Activated B cell treated with CpG ODN at 0.5 μM for 24 hours (primary cell): ENCODE measurements around the gene GPR82. TPM values are rescaled to one million over a fixed set of nuclear protein-coding genes. Genes with fewer than 3 reads are reported as not detected.

Experiments used
- ATAC-seq: fragments of 200-7000 bp; cut with Tn5 transposase; one replicate; pipeline ENCODE4 v1.10.0; 2021; ENCODE audit warnings: low read depth, mild to moderate bottlenecking, moderate library complexity
- CTCF ChIA-PET: fragments of 350-600 bp; sonication (Branson Sonifier 250); formaldehyde crosslinking; loops from one replicate; lab custom pipeline; 2021; ENCODE audit warnings: antibody characterized with exemption; lab: Charles Lee
- POLR2A ChIA-PET: fragments of 350-600 bp; sonication (Branson Sonifier 250); formaldehyde crosslinking; loops from one replicate; lab custom pipeline; 2021; ENCODE audit warnings: antibody characterized with exemption; lab: Charles Lee
- DNase-seq: peaks from one replicate; pipeline ENCODE4 v3.0.0; 2022
- H3K27ac Mint-ChIP-seq: one replicate; pipeline ENCODE4 v1.8.0; 2020; ENCODE audit warnings: mixed read lengths
- H3K27me3 Mint-ChIP-seq: one replicate; pipeline ENCODE4 v1.8.0; 2021; ENCODE audit warnings: mixed read lengths
- H3K36me3 Mint-ChIP-seq: one replicate; pipeline ENCODE4 v1.8.0; 2021; ENCODE audit warnings: low read depth, mixed read lengths
- H3K4me1 Mint-ChIP-seq: one replicate; pipeline ENCODE4 v1.8.0; 2021; ENCODE audit warnings: mixed read lengths
- H3K4me3 Mint-ChIP-seq: one replicate; pipeline ENCODE4 v1.8.0; 2020; ENCODE audit warnings: mild to moderate bottlenecking, mixed read lengths
- H3K9me3 Mint-ChIP-seq: one replicate; pipeline ENCODE4 v1.8.0; 2020; ENCODE audit warnings: mixed read lengths
- intact Hi-C: fragments of 100-400 bp; cut with micrococcal nuclease; formaldehyde crosslinking; loops from one replicate; pipeline ENCODE4 v1.15.1; 2024
- total RNA-seq: library from RNA; stranded (reverse); gene quantifications from 2 replicates; pipeline ENCODE4 v1.2.3, GENCODE V29; 2022
- TF ChIP-seq, protein P1 (sequence below): fragments of 200-600 bp; IDR thresholded peaks from one replicate; pipeline ENCODE4 v1.8.0; 2022; ENCODE audit warnings: antibody characterized with exemption, mild to moderate bottlenecking

GPR82 gene
- total RNA-seq, 1 donor from 2014 or later, result 0.35 TPM

DNA sequence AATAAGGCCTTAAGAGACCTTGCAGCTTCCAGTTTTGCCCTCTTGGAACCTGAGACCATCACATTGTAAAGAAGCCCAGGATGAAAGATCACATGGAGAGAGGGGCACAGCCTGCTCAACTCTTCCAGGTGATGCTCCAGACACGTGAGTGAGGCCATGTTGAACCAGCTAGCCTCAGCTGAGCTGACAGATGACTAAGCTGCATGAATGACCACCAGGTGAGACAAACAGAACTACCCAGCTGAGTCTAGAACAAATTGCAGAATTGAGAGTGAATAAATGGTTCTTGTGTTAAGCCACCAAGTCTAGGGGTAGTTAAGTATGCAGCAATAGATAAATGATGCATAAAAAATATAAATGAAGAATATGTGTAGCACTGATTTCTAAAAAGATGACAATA lies 16.8 kb upstream of the GPR82 start:
- no peaks in the 10 kb centered on the region for H3K27me3 Mint-ChIP-seq
- intact Hi-C loops, result loop anchor here (2.0 kb wide), 1 partner anchor 14 kb away; no protein-coding TSS in a partner anchor
- ChIA-PET POLR2A (interaction anchor here (0.7 to 1.0 kb wide), 4 partner anchors 9 to 147 kb away, joined by 3 to 9 read pairs (median 3); no protein-coding TSS in a partner anchor), CTCF (interaction anchor here (1.1 to 2.4 kb wide), 3 partner anchors 13 to 53 kb away, joined by 3 to 5 read pairs (median 4); no protein-coding TSS in a partner anchor)
- no peaks in the 10 kb centered on the region for H3K36me3 Mint-ChIP-seq
- ATAC-seq (peak; percentile 32), DNase-seq (no peak)
- H3K9me3 Mint-ChIP-seq, result no peaks in the 10 kb centered on the region
- peak overlapping the region; percentile 73 for H3K27ac Mint-ChIP-seq
- peak overlapping the region; percentile 49 for H3K4me3 Mint-ChIP-seq
- H3K4me1 Mint-ChIP-seq, result peaks cover 58% of the 10 kb centered on the region
- TF ChIP-seq, protein P1, sequence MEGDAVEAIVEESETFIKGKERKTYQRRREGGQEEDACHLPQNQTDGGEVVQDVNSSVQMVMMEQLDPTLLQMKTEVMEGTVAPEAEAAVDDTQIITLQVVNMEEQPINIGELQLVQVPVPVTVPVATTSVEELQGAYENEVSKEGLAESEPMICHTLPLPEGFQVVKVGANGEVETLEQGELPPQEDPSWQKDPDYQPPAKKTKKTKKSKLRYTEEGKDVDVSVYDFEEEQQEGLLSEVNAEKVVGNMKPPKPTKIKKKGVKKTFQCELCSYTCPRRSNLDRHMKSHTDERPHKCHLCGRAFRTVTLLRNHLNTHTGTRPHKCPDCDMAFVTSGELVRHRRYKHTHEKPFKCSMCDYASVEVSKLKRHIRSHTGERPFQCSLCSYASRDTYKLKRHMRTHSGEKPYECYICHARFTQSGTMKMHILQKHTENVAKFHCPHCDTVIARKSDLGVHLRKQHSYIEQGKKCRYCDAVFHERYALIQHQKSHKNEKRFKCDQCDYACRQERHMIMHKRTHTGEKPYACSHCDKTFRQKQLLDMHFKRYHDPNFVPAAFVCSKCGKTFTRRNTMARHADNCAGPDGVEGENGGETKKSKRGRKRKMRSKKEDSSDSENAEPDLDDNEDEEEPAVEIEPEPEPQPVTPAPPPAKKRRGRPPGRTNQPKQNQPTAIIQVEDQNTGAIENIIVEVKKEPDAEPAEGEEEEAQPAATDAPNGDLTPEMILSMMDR, result no peak

DNA sequence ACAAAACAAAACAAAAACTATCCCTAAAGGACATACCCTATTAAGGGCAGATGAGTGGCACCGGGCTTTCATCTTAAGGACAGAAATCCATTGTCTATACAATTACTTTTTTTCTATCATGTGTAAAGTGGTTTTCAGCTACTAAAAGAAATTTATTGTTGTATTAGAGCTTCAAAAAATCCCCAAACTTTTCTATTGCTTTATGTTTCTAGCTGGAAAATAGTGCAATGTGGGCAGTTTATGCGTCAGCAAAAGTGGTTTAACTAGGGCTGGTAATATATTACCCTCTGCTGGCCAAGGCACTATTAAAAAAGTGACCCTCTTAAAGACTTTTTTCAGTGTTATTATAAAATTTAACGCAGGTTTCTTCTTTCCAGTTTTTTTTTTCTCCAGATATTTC lies 15.5 kb upstream of the GPR82 start:
- ChIA-PET POLR2A (no interaction called here), CTCF (no interaction called here)
- no peak for DNase-seq
- intact Hi-C loops, result no loop called here
- no peak overlapping the region for H3K4me3 Mint-ChIP-seq
- no peaks in the 10 kb centered on the region for H3K9me3 Mint-ChIP-seq
- no peak for ATAC-seq
- peaks cover 51% of the 10 kb centered on the region for H3K4me1 Mint-ChIP-seq
- H3K27me3 Mint-ChIP-seq, result no peaks in the 10 kb centered on the region
- TF ChIP-seq, protein P1, result no peak
- H3K36me3 Mint-ChIP-seq, result no peaks in the 10 kb centered on the region
- H3K27ac Mint-ChIP-seq, result no peak overlapping the region

DNA sequence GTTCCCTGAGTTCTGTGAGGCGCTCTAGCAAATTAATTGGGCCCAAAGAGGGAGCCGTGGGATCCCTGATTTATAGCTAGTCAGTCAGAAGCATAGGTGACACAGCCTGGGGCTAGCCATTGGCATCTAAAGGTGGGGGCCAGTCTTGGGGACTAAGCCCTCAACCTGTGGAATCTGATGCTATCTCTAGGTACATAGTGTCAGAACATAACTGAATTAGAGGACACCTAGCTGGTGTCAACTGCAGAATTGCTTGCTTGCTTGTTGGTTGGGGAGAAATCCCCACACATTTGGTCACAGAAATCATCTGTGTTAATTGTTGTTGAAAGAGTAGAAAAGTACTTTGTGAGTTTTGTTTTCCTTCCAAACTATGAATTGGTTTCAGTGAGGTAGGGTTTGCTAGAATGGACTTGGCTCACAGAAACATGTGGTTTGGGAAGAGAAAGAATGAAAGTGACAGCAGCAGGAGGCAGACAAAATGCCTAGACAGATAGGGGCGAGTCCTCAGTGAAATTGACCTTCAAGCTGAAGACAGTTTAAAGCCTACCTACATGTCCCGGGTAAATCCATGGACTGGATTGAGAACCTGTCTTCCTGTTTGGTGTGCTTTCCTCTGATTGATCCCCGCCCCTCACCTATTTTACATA lies 12.8 kb upstream of the GPR82 start:
- H3K27me3 Mint-ChIP-seq, result no peaks in the 10 kb centered on the region
- no peaks in the 10 kb centered on the region for H3K9me3 Mint-ChIP-seq
- H3K36me3 Mint-ChIP-seq, result peaks cover 1% of the 10 kb centered on the region
- no peak overlapping the region for H3K4me3 Mint-ChIP-seq
- TF ChIP-seq, protein P1, result no peak
- no peak for DNase-seq
- ChIA-PET CTCF (no interaction called here), POLR2A (no interaction called here)
- ATAC-seq, result no peak
- intact Hi-C loops, result no loop called here
- H3K27ac Mint-ChIP-seq, result no peak overlapping the region
- H3K4me1 Mint-ChIP-seq, result peaks cover 34% of the 10 kb centered on the region

DNA sequence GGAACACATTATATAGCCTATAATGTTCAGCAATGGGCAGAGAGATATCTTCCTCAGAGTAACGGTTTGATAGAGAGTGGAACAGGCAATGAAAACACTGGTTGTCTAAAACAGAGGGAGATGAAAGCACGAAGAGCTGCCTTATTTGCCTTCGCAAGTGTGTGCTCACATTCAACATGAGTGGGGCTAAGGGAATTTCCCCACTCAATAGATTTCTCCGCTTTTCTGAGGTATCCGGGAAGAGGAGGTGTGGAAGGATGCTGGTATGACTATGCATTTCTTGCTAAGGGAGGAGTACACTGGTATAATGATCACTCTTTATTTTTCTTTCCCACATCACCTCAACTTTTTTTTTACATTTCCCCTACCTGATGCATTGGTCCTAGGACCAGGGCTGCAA lies 7.8 kb upstream of the GPR82 start:
- ATAC-seq, result no peak

More for the DNA sequence above, 7.8 kb upstream of the GPR82 start:
- Mint-ChIP-seq H3K27ac (no peak overlapping the region), H3K4me3 (no peak overlapping the region), H3K27me3 (no peaks in the 10 kb centered on the region), H3K36me3 (peaks cover 7% of the 10 kb centered on the region), H3K4me1 (peaks cover 40% of the 10 kb centered on the region), H3K9me3 (peaks cover 4% of the 10 kb centered on the region)
- DNase-seq, result no peak
- TF ChIP-seq, protein P1, result no peak
- POLR2A ChIA-PET, result interaction anchor here (0.8 kb wide), 1 partner anchor 9 kb away, joined by 9 read pairs; no protein-coding TSS in a partner anchor
- intact Hi-C loops, result no loop called here
- CTCF ChIA-PET, result no interaction called here
